ENCODE data around the gene SHROOM2. TPM values are rescaled to one million over a fixed set of nuclear protein-coding genes. Genes with fewer than 3 reads are reported as not detected.
"Not testable (repeated sequence)": the region's sequence is repeated elsewhere in the genome, so short reads cannot be mapped to it uniquely, and the experiment has no call there.

Gene SHROOM2
- polyA plus RNA-seq, 1 donor: 16.8 TPM

DNA sequence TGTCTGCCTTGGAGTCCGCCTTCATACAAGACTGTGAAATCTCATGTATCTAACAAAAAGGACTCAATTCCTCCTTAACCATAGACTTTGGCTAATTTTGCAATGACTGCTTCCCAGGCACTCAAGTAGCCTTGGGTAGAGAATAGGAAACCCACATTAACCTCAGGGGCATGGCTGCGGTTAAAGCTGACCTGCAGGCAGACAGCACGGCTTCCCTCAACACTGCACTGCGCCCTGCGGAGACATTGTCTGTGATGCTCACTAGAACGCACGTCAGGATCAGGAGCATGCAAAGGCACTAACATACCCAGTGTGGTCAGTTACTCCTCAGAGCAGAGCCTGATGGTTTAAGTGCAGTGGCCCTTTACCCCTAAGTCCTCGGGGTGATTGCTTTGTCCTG, 10.3 kb upstream of the SHROOM2 start:
- DNase-seq: no peak

DNA sequence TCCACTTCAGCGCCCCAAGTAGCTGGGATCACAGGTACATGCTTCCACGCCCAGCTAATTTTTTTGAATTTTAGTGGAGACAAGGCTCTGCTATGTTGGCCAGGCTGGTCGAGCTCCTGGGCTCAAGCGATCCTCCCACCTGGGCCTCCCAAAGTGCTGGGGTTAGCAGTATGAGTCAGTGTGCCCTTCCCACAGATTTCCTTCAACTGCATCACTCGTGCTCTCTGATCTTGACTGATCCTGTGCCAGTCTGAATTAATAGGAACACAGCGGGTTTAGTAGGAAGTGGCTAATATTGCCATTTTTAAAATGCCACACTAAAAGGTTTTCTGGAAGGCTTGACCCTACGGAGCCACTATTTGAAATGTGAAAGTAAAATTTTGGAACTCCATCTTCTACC, 4.3 kb upstream of the SHROOM2 start:
- DNase-seq: no peak

GRCh38 chrX:9784332-9784731, 1.9 kb upstream of the SHROOM2 start:
- no peak for DNase-seq

DNA sequence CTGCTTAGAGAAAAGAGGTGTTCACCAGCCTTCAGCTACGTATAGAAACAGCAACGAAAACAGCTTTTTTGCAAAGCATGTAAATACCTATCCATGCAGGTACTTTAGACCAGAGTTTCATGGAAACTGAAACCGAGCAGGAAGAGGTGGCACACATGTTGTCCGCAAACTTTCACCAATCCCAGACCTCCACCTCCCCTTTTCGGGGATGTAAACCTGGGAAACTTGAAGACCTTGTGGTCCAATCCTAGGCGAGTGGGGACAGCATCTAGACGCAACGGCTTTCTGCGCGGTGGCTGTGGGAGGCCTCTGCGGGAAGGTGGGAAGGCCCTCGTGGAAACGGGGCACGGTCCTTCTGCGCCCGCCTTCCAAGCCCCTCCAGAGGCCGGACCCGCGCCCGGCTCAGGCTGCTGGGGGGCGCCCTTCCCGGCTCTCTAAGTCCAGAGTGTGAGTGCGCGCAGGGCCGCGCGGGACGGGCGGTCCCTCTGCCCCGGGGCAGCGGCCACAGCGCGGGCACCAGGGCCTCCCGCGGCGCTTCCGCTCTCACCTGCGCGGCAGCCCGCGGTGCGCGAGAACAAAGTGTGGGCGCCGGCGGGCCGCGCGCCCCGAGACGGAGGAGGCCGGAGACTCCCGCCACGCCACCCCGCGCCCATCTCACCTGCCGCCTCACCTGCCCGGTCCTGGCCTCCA, 830 bp upstream of the SHROOM2 start:
- DNase-seq: no peak

- no peak for DNase-seq
Observed at GRCh38 chrX:9786798-9787635, 788 bp downstream of the SHROOM2 start.

- no peak for DNase-seq
Observed at GRCh38 chrX:9788911-9789310, 2.7 kb downstream of the SHROOM2 start.

DNA sequence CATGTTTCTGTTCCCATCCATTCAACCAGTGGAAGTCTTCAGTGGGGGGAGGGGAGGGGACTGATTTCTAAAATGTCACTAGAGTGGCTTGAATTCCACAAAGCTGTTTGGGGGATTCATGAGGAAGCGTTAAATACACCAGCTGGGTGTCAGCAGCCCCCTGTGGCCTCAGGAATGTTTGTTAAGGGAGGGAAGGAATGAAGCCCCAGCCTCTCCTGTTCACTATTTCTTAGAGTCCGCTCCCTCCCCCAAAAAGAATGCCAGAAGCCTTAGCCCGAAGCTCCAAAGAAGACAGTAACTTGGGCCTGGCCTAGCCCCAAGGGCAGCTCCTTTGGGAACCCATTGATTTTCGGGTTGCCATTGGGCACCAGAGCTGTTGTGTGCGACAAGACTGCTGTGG, 3.3 kb downstream of the SHROOM2 start:
- no peak for DNase-seq

DNA sequence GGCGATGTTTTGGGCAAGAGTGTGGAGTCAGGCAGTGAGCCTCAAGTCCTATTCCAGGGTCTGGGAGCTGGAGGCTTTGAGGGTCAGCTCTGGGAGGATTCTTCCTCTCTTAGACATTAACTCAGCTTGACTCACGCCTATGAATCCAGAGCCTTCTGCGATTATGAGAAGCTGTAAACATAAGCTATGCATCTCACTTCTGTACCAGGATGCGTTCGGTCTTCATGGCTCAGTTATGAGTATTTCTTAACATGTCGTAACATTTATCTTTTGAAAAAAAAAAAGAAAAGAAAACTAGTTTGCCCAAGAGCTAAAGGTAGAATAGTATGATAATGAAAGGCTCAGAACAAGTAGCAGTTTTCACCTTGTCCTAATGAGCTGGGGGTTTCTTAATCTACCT, 4.6 kb downstream of the SHROOM2 start:
- DNase-seq: no peak

DNA sequence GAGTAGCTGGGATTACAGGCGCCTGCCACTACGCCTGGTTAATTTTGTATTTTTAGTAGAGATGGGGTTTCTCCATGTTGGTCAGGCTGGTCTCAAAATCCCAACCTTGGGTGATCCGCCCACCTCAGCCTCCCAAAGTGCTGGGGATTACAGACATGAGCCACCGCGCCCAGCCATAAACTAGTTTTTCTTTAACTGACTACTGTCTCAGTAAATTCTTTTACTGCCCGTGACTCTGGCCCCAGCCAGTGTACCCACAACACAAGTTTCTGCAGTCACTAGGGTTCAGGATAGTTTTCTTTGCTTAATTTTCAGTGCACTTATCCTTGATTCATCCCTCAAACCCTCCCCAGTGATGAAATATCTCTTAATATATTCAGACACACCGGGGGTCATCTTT, 8.3 kb downstream of the SHROOM2 start:
- DNase-seq: no peak

DNA sequence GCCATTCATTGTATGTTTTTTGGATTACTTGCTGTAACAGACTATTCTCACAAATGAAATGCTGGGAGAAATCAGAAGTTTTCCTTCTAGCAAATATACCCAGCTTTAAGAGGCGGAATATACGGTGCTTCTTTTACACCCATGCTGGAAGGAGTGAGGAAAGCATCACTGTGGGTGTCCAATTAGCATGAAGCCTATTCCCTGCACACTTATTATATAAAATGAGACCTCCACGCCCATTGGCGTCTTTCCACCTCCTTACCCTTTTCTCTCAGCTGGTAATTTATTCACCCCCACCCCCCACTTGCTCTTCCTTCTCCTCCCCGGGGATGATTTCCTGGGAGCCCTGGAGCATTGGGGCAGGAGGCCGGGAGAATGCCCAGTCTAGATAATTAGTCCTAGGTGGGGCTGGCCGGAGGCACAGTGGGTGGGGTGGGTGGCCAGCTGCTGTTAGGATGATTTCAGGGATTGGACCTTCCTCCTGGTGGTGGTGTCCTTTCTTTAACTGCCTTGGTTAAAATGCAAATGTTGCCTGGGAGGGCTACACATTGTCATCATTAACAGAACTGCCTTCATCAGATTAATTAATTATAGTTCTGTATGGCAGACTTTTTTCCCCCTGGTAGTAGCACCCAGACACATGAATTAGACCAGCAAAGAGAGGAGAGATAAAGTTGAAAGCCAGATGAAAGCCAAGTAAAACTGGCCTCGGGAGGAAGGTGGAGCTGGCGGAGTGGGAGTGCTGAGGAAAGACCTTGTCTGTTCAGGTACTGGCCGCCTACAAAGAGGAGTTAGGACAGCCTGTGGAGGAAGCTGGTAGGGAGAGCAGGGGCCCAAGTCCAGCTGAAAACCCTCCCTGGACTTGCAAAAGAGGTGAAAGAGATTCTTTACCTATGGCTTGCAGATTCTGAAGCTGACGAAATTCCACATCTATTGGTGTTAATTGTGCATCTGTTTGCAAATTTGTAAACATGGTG, 11.4 kb downstream of the SHROOM2 start:
- DNase-seq: no peak

DNA sequence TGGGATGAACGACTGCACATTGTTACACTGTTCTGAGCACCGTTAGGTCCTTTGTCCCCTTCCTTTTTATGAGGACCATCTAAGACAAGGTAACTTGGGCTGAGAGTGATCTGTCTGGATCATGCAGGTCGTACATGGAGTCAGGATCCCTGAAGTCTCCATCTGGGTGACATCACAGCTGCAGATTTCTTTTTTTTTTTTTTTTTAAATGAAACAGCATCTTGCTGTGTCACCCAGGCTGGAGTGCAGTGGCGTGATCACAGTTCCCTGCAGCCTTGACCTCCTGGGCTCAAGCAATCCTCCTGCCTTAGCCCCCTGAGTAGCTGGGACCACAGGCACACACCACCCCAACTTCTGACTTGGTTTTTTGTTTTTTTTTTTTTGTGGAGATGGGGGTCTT, 16.5 kb downstream of the SHROOM2 start:
- DNase-seq: no peak

DNA sequence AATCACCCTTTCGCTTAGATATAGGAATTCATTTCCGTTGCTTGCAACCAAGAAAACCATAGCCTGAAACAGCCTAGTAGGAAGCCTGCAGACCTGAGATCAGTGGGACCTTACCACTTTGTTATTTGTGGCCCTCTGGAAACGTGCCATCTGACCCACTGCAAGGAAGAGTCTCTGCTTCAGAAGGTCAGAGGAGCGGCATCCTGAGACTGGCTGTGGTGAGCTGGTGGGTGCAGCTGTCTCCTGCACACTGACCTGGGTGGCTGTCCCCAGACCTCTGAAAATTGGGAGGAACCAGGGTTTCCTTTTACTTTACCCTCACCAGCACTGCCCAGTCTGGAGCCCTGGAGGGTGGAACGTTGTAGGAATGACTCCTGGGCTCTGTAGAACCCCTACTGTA, 18.2 kb downstream of the SHROOM2 start:
- DNase-seq: no peak

DNA sequence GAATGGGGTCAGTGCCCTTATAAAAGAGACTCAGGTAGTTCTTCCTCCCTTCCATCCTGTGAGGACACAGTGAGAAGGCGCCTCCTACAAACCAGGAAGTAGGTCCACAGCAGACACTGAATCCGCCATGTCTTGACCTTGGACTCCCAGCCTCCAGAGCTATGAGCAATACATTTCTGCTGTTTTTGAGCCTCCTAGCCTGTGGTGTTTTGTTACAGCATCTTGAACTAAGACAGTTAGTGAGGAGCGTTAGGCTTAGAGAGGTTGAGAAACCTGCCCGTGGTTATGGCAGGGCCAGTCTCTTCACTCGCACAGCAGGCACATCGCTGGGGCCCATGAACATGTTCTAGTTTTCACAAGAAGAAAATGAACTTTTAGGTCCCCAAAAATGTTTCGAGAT, 19.7 kb downstream of the SHROOM2 start:
- DNase-seq: no peak

- DNase-seq: no peak
Observed at GRCh38 chrX:9807355-9808182, 21.3 kb downstream of the SHROOM2 start.

DNA sequence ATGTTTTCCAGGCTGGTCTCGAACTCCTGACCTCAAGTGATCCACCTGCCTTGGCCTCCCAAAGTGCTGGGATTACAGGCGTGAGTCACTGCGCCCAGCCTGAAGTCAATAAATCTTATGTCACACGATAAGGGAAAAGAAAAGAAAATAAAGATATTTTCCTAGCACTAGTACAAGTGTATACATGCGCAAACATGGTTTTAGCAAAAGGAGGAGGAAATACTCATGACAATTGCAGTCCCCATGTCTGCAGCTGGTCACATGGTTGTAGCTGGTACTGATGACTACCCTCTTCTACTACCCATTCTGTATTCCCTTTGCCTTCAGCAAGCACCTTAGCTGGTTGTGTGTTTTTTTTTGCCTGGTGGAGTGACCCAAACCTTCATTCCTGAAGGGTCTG, 23.6 kb downstream of the SHROOM2 start:
- not testable (repeated sequence) for DNase-seq

DNA sequence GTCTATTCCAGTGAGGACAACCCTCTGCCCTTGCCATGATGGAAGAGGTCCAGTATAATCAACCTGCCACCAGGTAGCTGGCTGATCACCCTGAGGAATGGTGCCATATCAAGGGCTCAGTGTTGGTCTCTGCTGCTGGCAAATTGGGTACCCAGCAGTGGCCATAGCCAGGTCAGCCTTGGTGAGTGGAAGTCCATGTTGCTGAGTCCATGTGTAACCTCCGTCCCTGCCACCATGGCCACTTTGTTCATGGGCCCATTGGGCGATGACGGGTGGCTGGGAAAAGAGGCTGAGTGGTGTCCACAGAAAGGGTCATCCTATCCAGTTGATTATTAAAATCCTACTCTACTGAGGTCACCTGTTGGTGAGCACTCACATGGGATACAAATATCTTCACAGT, 24.9 kb downstream of the SHROOM2 start:
- DNase-seq: not testable (repeated sequence)

- no peak for DNase-seq
Observed at GRCh38 chrX:9816084-9816700, 30.0 kb downstream of the SHROOM2 start.

DNA sequence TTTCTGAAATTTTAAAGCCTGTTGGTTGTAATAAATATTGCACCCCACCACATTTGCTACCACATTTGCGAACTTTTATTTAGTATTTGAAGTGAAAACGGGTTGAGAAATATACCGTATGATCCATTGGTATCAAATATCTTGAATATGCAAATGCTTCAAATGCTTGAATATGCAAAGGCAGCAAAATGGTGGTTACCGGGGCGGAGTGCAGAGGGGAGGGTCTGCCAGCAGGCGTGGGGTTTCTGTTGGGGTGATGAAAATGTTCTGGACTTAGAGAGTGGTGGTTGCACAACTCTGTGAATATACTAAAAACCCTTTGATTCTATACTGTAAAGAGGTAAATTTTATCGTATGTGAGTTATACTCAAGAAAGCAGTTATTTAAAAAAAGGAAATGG, 35.3 kb downstream of the SHROOM2 start:
- no peak for DNase-seq

- DNase-seq: no peak
Observed at GRCh38 chrX:9824554-9824953, 38.3 kb downstream of the SHROOM2 start.

- DNase-seq: no peak
Observed at GRCh38 chrX:9825129-9825790, 39.0 kb downstream of the SHROOM2 start.

DNA sequence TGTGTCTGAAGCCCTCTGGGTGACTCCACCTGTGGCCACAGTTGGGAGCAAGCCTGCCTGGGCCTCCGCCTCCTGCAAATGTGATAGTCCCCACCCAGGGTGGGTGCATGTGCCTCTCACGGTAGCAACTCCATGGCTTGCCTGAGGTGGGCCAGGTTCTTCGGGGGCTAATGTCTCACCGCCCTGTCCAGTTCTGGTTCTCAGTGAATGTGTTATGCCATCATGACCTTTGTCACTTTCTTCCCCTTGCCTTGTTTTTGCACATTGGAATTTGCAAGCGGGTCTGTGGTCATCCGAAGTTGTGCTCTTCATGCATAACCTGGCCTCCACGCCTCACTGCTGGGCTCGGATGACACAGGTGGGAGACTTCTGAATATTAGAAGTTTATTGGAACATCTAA, 39.7 kb downstream of the SHROOM2 start:
- DNase-seq: no peak

Measured in left kidney (tissue), 2 donors.